Left ventricle myocardium inferior (tissue), 1 donor: ENCODE measurements around the gene CCDC82. TPM values are rescaled to one million over a fixed set of nuclear protein-coding genes. Genes with fewer than 3 reads are reported as not detected.

Experiments
- DNase-seq: peaks from one replicate; pipeline ENCODE4 v3.0.0-alpha.2; 2020
- H3K27ac ChIP-seq: fragments of 200-600 bp; replicated peaks from 2 replicates; pipeline ENCODE4 v1.8.0; 2021
- H3K27me3 ChIP-seq: fragments of 200-600 bp; 2 replicates; pipeline ENCODE4 v1.8.0; 2021; ENCODE audit warnings: low read depth
- H3K36me3 ChIP-seq: fragments of 200-600 bp; 2 replicates; pipeline ENCODE4 v1.8.0; 2021
- H3K4me1 ChIP-seq: fragments of 200-600 bp; 2 replicates; pipeline ENCODE4 v1.8.0; 2021
- H3K4me3 ChIP-seq: fragments of 200-600 bp; 2 replicates; pipeline ENCODE4 v1.8.0; 2021; ENCODE audit warnings: mild to moderate bottlenecking, moderate library complexity
- H3K9me3 ChIP-seq: fragments of 200-600 bp; replicated peaks from 2 replicates; pipeline ENCODE4 v1.8.0; 2021
- intact Hi-C: fragments of 100-400 bp; cut with micrococcal nuclease; formaldehyde crosslinking; loops from one replicate; pipeline ENCODE4 v1.11.0; 2022
- total RNA-seq: library from RNA; stranded (reverse); fragmentation: NEBNext Ultra II Directional; extraction: Animal tissue kit (Norgen Biotek cat#: 25700); gene quantifications from one replicate; pipeline ENCODE4 v1.2.1, GENCODE V29; 2021
- TF ChIP-seq, protein P1 (sequence below): fragments of 200-600 bp; IDR thresholded peaks from 2 replicates; pipeline ENCODE4 v1.8.0; 2021; ENCODE audit warnings: antibody characterized with exemption, mild to moderate bottlenecking, borderline replicate concordance
- donor health status: DM: no; HTN: yes; CAD: no; lungs with severe emphysema.

The CCDC82 gene
- total RNA-seq, 1 donor from 2014 or later, result 15.9 TPM

- peaks cover 73% of the 10 kb centered on the region for H3K36me3 ChIP-seq
- DNase-seq, result no peak
- intact Hi-C loops, result loop anchor here (10.0 kb wide), 1 partner anchor 514 kb away; no protein-coding TSS in a partner anchor
These were observed 31.4 kb downstream of the CCDC82 start for GRCh38 chr11:96358321-96358720.

DNA sequence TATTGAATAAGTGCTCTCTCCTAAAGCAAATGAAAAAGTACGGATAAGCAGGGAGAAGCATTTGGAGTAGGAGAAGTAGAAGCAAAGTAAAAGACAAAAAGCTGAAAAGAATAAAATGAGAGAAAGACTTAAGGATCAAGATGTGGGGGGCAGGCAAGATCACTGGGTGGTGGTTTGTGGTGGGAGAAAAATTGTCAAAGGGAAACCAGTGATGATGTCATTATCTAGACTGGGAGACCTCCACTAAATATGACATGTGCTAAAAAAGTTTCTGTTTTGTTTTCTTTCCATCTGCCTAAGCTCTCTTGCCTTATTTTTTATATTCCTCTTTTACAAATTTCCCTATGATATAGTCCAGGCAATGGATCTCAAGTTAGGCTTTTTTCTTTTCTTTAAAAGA, 31.9 kb downstream of the CCDC82 start:
- Histone ChIP-seq H3K4me3 (no peak overlapping the region), H3K36me3 (peaks cover 77% of the 10 kb centered on the region), H3K27ac (no peak overlapping the region), H3K9me3 (no peaks in the 10 kb centered on the region), H3K4me1 (no peaks in the 10 kb centered on the region), H3K27me3 (no peaks in the 10 kb centered on the region)
- TF ChIP-seq, protein P1, sequence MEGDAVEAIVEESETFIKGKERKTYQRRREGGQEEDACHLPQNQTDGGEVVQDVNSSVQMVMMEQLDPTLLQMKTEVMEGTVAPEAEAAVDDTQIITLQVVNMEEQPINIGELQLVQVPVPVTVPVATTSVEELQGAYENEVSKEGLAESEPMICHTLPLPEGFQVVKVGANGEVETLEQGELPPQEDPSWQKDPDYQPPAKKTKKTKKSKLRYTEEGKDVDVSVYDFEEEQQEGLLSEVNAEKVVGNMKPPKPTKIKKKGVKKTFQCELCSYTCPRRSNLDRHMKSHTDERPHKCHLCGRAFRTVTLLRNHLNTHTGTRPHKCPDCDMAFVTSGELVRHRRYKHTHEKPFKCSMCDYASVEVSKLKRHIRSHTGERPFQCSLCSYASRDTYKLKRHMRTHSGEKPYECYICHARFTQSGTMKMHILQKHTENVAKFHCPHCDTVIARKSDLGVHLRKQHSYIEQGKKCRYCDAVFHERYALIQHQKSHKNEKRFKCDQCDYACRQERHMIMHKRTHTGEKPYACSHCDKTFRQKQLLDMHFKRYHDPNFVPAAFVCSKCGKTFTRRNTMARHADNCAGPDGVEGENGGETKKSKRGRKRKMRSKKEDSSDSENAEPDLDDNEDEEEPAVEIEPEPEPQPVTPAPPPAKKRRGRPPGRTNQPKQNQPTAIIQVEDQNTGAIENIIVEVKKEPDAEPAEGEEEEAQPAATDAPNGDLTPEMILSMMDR, result no peak
- DNase-seq, result no peak
- intact Hi-C loops, result loop anchor here (10.0 kb wide), 1 partner anchor 513 kb away; no protein-coding TSS in a partner anchor

More at GRCh38 chr11:96358321-96358720, 31.4 kb downstream of the CCDC82 start:
- H3K4me1 ChIP-seq, result no peaks in the 10 kb centered on the region
- TF ChIP-seq, protein P1, result no peak
- H3K27me3 ChIP-seq, result no peaks in the 10 kb centered on the region
- H3K9me3 ChIP-seq, result no peaks in the 10 kb centered on the region
- no peak overlapping the region for H3K4me3 ChIP-seq
- H3K27ac ChIP-seq, result no peak overlapping the region

- no peak for DNase-seq
- Histone ChIP-seq H3K9me3 (no peaks in the 10 kb centered on the region), H3K36me3 (peaks cover 83% of the 10 kb centered on the region), H3K4me1 (no peaks in the 10 kb centered on the region), H3K4me3 (no peak overlapping the region), H3K27me3 (no peaks in the 10 kb centered on the region), H3K27ac (no peak overlapping the region)
- TF ChIP-seq, protein P1, result no peak
- intact Hi-C loops, result loop anchor here (10.0 kb wide), 1 partner anchor 512 kb away; no protein-coding TSS in a partner anchor
These were observed 32.9 kb downstream of the CCDC82 start for GRCh38 chr11:96356848-96357247.

GRCh38 chr11:96342961-96343711, 46.6 kb downstream of the CCDC82 start, which contains the start of gene MAML2:
TSS of gene MAML2 (minus strand) at chr11:96343195. CDS start at chr11:96341895, 1,300 bp downstream.
- intact Hi-C loops, result loop anchor here (2.0 kb wide), 1 partner anchor 288 kb away; no protein-coding TSS in a partner anchor
- Histone ChIP-seq H3K4me3 (peak within 1 kb of the TSS; percentile 76), H3K27ac (peak within 1 kb of the TSS; percentile 82), H3K4me1 (peaks cover 48% of the 10 kb centered on the region), H3K9me3 (no peaks in the 10 kb centered on the region), H3K36me3 (no peaks in the 10 kb centered on the region), H3K27me3 (no peaks in the 10 kb centered on the region)
- TF ChIP-seq, protein P1, result peak; percentile 99
- DNase-seq, result peak; percentile 92

GRCh38 chr11:96342014-96342960, 47.4 kb downstream of the CCDC82 start:
- Histone ChIP-seq H3K4me3 (peak overlapping the region; percentile 76), H3K27me3 (no peaks in the 10 kb centered on the region), H3K9me3 (no peaks in the 10 kb centered on the region), H3K27ac (peak overlapping the region; percentile 82), H3K4me1 (peaks cover 56% of the 10 kb centered on the region), H3K36me3 (no peaks in the 10 kb centered on the region)
- TF ChIP-seq, protein P1, result no peak
- DNase-seq, result no peak
- intact Hi-C loops, result loop anchor here (2.0 kb wide), 1 partner anchor 287 kb away; no protein-coding TSS in a partner anchor
